ENCODE data around the gene CEP170B. TPM values are rescaled to one million over a fixed set of nuclear protein-coding genes. Genes with fewer than 3 reads are reported as not detected.
A peak's percentile ranks its signal among the peaks of the same experiment; 100 is the strongest.
"Not testable (repeated sequence)": the region's sequence is repeated elsewhere in the genome, so short reads cannot be mapped to it uniquely, and the experiment has no call there.

CEP170B gene
- total RNA-seq, 1 donor from 2014 or later: 19.2 TPM

GRCh38 chr14:104843006-104843405, 22.1 kb upstream of the CEP170B start:
- intact Hi-C loops (cut with DNase I): no loop called here
- DNase-seq (ENCODE audit: low spot score): peak; percentile 43

GRCh38 chr14:104843442-104844305, 21.4 kb upstream of the CEP170B start:
- intact Hi-C loops (cut with DNase I): no loop called here
- DNase-seq (ENCODE audit: low spot score): peak; percentile 76

- peak; percentile 61 for DNase-seq (ENCODE audit: low spot score)
- intact Hi-C loops (cut with DNase I): no loop called here
These were observed 20.6 kb upstream of the CEP170B start for GRCh38 chr14:104844306-104845032.

GRCh38 chr14:104845033-104845666, 19.9 kb upstream of the CEP170B start:
- intact Hi-C loops (cut with DNase I): no loop called here
- DNase-seq (ENCODE audit: low spot score): peak; percentile 44

- intact Hi-C loops (cut with DNase I): no loop called here
- peak; percentile 5 for DNase-seq (ENCODE audit: low spot score)
These were observed 19.1 kb upstream of the CEP170B start for GRCh38 chr14:104845834-104846441.

GRCh38 chr14:104852280-104852663, 12.8 kb upstream of the CEP170B start:
- peak; percentile 14 for DNase-seq (ENCODE audit: low spot score)
- intact Hi-C loops (cut with DNase I): no loop called here

- DNase-seq (ENCODE audit: low spot score): no peak
- intact Hi-C loops (cut with DNase I): no loop called here
These were observed 9.5 kb upstream of the CEP170B start for GRCh38 chr14:104855532-104856090.

- intact Hi-C loops (cut with DNase I): no loop called here
- DNase-seq (ENCODE audit: low spot score): peak; percentile 55
These were observed 8.8 kb upstream of the CEP170B start for GRCh38 chr14:104856157-104856868.

- intact Hi-C loops (cut with DNase I): no loop called here
- DNase-seq (ENCODE audit: low spot score): peak; percentile 44
These were observed 7.9 kb upstream of the CEP170B start for GRCh38 chr14:104856869-104857860.

- intact Hi-C loops (cut with DNase I): not testable (repeated sequence)
- peak; percentile 31 for DNase-seq (ENCODE audit: low spot score)
These were observed 7.1 kb upstream of the CEP170B start for GRCh38 chr14:104857931-104858330.

- DNase-seq (ENCODE audit: low spot score): peak; percentile 50
- intact Hi-C loops (cut with DNase I): no loop called here
These were observed 6.1 kb upstream of the CEP170B start for GRCh38 chr14:104858811-104859426.

- no peak for DNase-seq (ENCODE audit: low spot score)
- intact Hi-C loops (cut with DNase I): no loop called here
These were observed 5.2 kb upstream of the CEP170B start for GRCh38 chr14:104859900-104860299.

- peak; percentile 24 for DNase-seq (ENCODE audit: low spot score)
- intact Hi-C loops (cut with DNase I): no loop called here
These were observed 4.7 kb upstream of the CEP170B start for GRCh38 chr14:104860414-104860813.

GRCh38 chr14:104863131-104863862, 1.8 kb upstream of the CEP170B start:
- intact Hi-C loops (cut with DNase I): no loop called here
- DNase-seq (ENCODE audit: low spot score): no peak

- DNase-seq (ENCODE audit: low spot score): no peak
- intact Hi-C loops (cut with DNase I): no loop called here
These were observed 1.2 kb upstream of the CEP170B start for GRCh38 chr14:104863923-104864266.

GRCh38 chr14:104864267-104865080, 594 bp upstream of the CEP170B start:
- intact Hi-C loops (cut with DNase I): no loop called here
- DNase-seq (ENCODE audit: low spot score): no peak

Measured in cardiac septum (tissue), 1 donor.